Endothelial cell (in vitro differentiated cells): ENCODE data around the gene FIS1. TPM values are rescaled to one million over a fixed set of nuclear protein-coding genes. Genes with fewer than 3 reads are reported as not detected.

Experiments
- DNase-seq: peaks from one replicate; pipeline ENCODE4 v3.0.0; 2021; ENCODE audit warnings: low spot score
- H3K27ac Mint-ChIP-seq: one replicate; pipeline ENCODE4 v1.8.0; 2021; ENCODE audit warnings: mixed read lengths, inconsistent platforms; ENCODE audit not compliant: unreplicated experiment
- H3K27me3 Mint-ChIP-seq: one replicate; pipeline ENCODE4 v1.8.0; 2021; ENCODE audit warnings: mild to moderate bottlenecking, moderate library complexity, mixed read lengths, inconsistent platforms; ENCODE audit not compliant: unreplicated experiment
- H3K36me3 Mint-ChIP-seq: one replicate; pipeline ENCODE4 v1.8.0; 2021; ENCODE audit warnings: mild to moderate bottlenecking, low read depth, mixed read lengths, inconsistent platforms; ENCODE audit not compliant: unreplicated experiment
- H3K4me1 Mint-ChIP-seq: one replicate; pipeline ENCODE4 v1.8.0; 2021; ENCODE audit warnings: mild to moderate bottlenecking, mixed read lengths, inconsistent platforms; ENCODE audit not compliant: unreplicated experiment
- H3K4me3 Mint-ChIP-seq: one replicate; pipeline ENCODE4 v1.8.0; 2021; ENCODE audit warnings: mild to moderate bottlenecking, mixed read lengths, inconsistent platforms; ENCODE audit not compliant: unreplicated experiment
- H3K9me3 Mint-ChIP-seq: one replicate; pipeline ENCODE4 v1.8.0; 2021; ENCODE audit warnings: mixed read lengths, inconsistent platforms; ENCODE audit not compliant: unreplicated experiment
- CTCF ChIP-seq: fragments of 200-600 bp; sonication (generic); IDR thresholded peaks from one replicate; pipeline ENCODE4 v1.5.0; 2021; ENCODE audit warnings: antibody characterized with exemption; ENCODE audit not compliant: unreplicated experiment
- total RNA-seq: library from RNA; stranded (reverse); fragmentation: NEBNext Ultra II Directional; extraction: Animal tissue kit (Norgen Biotek cat#: 25700); gene quantifications from one replicate; pipeline ENCODE4 v1.2.1, GENCODE V29; 2021; ENCODE audit not compliant: unreplicated experiment

Gene FIS1
- total RNA-seq, 1 donor from 2014 or later: 150 TPM

- DNase-seq: no peak
- H3K9me3 Mint-ChIP-seq: no peaks in the 10 kb centered on the region
- H3K27me3 Mint-ChIP-seq: no peaks in the 10 kb centered on the region
- no peak overlapping the region for H3K27ac Mint-ChIP-seq
- H3K36me3 Mint-ChIP-seq: peaks cover 13% of the 10 kb centered on the region
- no peak overlapping the region for H3K4me3 Mint-ChIP-seq
- H3K4me1 Mint-ChIP-seq: peaks cover 15% of the 10 kb centered on the region
- no peak for TF ChIP-seq CTCF
Observed at GRCh38 chr7:101248276-101248675, 3.4 kb upstream of the FIS1 start.

- no peak for TF ChIP-seq CTCF
Observed at GRCh38 chr7:101245147-101245668, 327 bp upstream of the FIS1 start.

GRCh38 chr7:101243646-101244374, 1.1 kb downstream of the FIS1 start:
- TF ChIP-seq CTCF: no peak
- H3K27me3 Mint-ChIP-seq: peaks cover 2% of the 10 kb centered on the region
- H3K36me3 Mint-ChIP-seq: peaks cover 13% of the 10 kb centered on the region
- peaks cover 14% of the 10 kb centered on the region for H3K4me1 Mint-ChIP-seq
- H3K27ac Mint-ChIP-seq: peak overlapping the region; percentile 80
- H3K9me3 Mint-ChIP-seq: no peaks in the 10 kb centered on the region
- no peak for DNase-seq
- H3K4me3 Mint-ChIP-seq: peak overlapping the region; percentile 98

More at GRCh38 chr7:101245147-101245668, 327 bp upstream of the FIS1 start:
- H3K9me3 Mint-ChIP-seq: no peaks in the 10 kb centered on the region
- no peak for DNase-seq
- H3K36me3 Mint-ChIP-seq: peaks cover 16% of the 10 kb centered on the region
- H3K27me3 Mint-ChIP-seq: peaks cover 2% of the 10 kb centered on the region
- peak overlapping the region; percentile 97 for H3K27ac Mint-ChIP-seq
- peaks cover 8% of the 10 kb centered on the region for H3K4me1 Mint-ChIP-seq
- peak overlapping the region; percentile 98 for H3K4me3 Mint-ChIP-seq

- Mint-ChIP-seq H3K36me3 (peaks cover 4% of the 10 kb centered on the region), H3K27me3 (peaks cover 2% of the 10 kb centered on the region), H3K27ac (peak overlapping the region; percentile 42), H3K9me3 (no peaks in the 10 kb centered on the region), H3K4me1 (peaks cover 19% of the 10 kb centered on the region), H3K4me3 (no peak overlapping the region)
- DNase-seq: no peak
- TF ChIP-seq CTCF: no peak
Observed at GRCh38 chr7:101241443-101242349, 3.2 kb downstream of the FIS1 start.
